Testis (tissue), 2 donors: Measurements from ENCODE around the gene ZNF771.

Source experiments
- POLR2A ChIP-seq: fragments of 450-650 bp; IDR thresholded peaks from one replicate; pipeline ENCODE4 v1.6.1; 2017; ENCODE audit warnings: antibody characterized with exemption, mild to moderate bottlenecking, moderate library complexity
- TF ChIP-seq, protein P1 (sequence below), 3 experiments: fragments of 450-650 bp in 2 of 3; fragments of 200-600 bp in 1 of 3; sonication (generic) in 1 of 3; IDR thresholded peaks; one replicate each; pipeline ENCODE4 v1.5.1; 2016 to 2019; ENCODE audit warnings: antibody characterized with exemption in 3 of 3, mild to moderate bottlenecking in 2 of 3, moderate library complexity in 1 of 3

- no peak for TF ChIP-seq POLR2A
- TF ChIP-seq, protein P1, sequence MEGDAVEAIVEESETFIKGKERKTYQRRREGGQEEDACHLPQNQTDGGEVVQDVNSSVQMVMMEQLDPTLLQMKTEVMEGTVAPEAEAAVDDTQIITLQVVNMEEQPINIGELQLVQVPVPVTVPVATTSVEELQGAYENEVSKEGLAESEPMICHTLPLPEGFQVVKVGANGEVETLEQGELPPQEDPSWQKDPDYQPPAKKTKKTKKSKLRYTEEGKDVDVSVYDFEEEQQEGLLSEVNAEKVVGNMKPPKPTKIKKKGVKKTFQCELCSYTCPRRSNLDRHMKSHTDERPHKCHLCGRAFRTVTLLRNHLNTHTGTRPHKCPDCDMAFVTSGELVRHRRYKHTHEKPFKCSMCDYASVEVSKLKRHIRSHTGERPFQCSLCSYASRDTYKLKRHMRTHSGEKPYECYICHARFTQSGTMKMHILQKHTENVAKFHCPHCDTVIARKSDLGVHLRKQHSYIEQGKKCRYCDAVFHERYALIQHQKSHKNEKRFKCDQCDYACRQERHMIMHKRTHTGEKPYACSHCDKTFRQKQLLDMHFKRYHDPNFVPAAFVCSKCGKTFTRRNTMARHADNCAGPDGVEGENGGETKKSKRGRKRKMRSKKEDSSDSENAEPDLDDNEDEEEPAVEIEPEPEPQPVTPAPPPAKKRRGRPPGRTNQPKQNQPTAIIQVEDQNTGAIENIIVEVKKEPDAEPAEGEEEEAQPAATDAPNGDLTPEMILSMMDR (IDR thresholded peaks at IDR 0.05), result no peak
These were observed 23.9 kb upstream of the ZNF771 start for GRCh38 chr16:30383521-30383920.
